HepG2 (cell line): Measurements from ENCODE around the gene SLC22A4. TPM values are rescaled to one million over a fixed set of nuclear protein-coding genes. Genes with fewer than 3 reads are reported as not detected.

Experiments
- CCAR2 ChIP-seq: fragments of 200-400 bp; formaldehyde crosslinking; optimal IDR thresholded peaks from 2 replicates; pipeline ENCODE3; 2018; ENCODE audit warnings: low read depth, mild to moderate bottlenecking, low read length, moderate library complexity
- CREM ChIP-seq, 2 experiments: sonication (generic) in 1 of 2; formaldehyde crosslinking in 1 of 2; IDR thresholded peaks; 2 replicates each; pipeline versions ENCODE4 v1.4.0 to v1.6.1; 2016 to 2020; ENCODE audit warnings: antibody characterized with exemption in 1 of 2, mild to moderate bottlenecking in 1 of 2, missing genetic modification reagents in 1 of 2
- DDIT3 ChIP-seq: sonication (generic); formaldehyde crosslinking; IDR thresholded peaks from 2 replicates; pipeline ENCODE4 v1.4.0; 2020; ENCODE audit warnings: mild to moderate bottlenecking, missing genetic modification reagents
- LRRFIP1 ChIP-seq: sonication (generic); formaldehyde crosslinking; conservative IDR thresholded peaks from 2 replicates; pipeline ENCODE4 v1.4.0; 2020; ENCODE audit warnings: missing genetic modification reagents
- NRL ChIP-seq: sonication (generic); formaldehyde crosslinking; IDR thresholded peaks from 2 replicates; pipeline ENCODE4 v1.5.0; 2020; ENCODE audit warnings: missing genetic modification reagents, mild to moderate bottlenecking, moderate library complexity, borderline replicate concordance
- PHF20 ChIP-seq: sonication (generic); formaldehyde crosslinking; IDR thresholded peaks from 2 replicates; pipeline ENCODE4 v1.5.0; 2020; ENCODE audit warnings: mild to moderate bottlenecking, missing genetic modification reagents
- PHF8 ChIP-seq: sonication (generic); formaldehyde crosslinking; IDR thresholded peaks from 2 replicates; pipeline ENCODE4 v1.5.0; 2020; ENCODE audit warnings: missing genetic modification reagents
- TAF15 ChIP-seq: fragments of 200-400 bp; formaldehyde crosslinking; IDR thresholded peaks from one replicate; pipeline ENCODE4 v1.6.1; 2018; ENCODE audit warnings: mild to moderate bottlenecking, low read depth, low read length; ENCODE audit not compliant: poor library complexity, severe bottlenecking
- THRA ChIP-seq: sonication (generic); formaldehyde crosslinking; IDR thresholded peaks from 2 replicates; pipeline ENCODE4 v1.4.0; 2020; ENCODE audit warnings: missing genetic modification reagents, borderline replicate concordance
- ZBTB2 ChIP-seq: sonication (generic); formaldehyde crosslinking; IDR thresholded peaks from 2 replicates; pipeline ENCODE4 v1.8.0; 2022; ENCODE audit warnings: low read depth, missing genetic modification reagents
- ZBTB20 ChIP-seq: sonication (generic); formaldehyde crosslinking; IDR thresholded peaks from 2 replicates; pipeline ENCODE4 v1.8.1; 2023; ENCODE audit warnings: missing genetic modification reagents, low read depth, mild to moderate bottlenecking, borderline replicate concordance
- ZBTB3 ChIP-seq: sonication (generic); formaldehyde crosslinking; IDR thresholded peaks from 2 replicates; pipeline ENCODE4 v1.4.0; 2020; ENCODE audit warnings: low read depth, mild to moderate bottlenecking, moderate library complexity, missing genetic modification reagents, borderline replicate concordance
- ZBTB7B ChIP-seq: sonication (generic); formaldehyde crosslinking; IDR thresholded peaks from 2 replicates; pipeline ENCODE4 v1.4.0; 2020; ENCODE audit warnings: missing genetic modification reagents
- ZFP36L2 ChIP-seq: sonication (generic); formaldehyde crosslinking; IDR thresholded peaks from 2 replicates; pipeline ENCODE4 v1.4.0; 2020; ENCODE audit warnings: missing genetic modification reagents
- ZNF331 ChIP-seq: sonication (generic); formaldehyde crosslinking; IDR thresholded peaks from 2 replicates; pipeline ENCODE4 v1.4.0; 2020; ENCODE audit warnings: missing genetic modification reagents
- ZNF343 ChIP-seq: sonication (generic); formaldehyde crosslinking; IDR thresholded peaks from 2 replicates; pipeline ENCODE4 v1.4.0; 2020; ENCODE audit warnings: mild to moderate bottlenecking, missing genetic modification reagents
- ZNF574 ChIP-seq: sonication (generic); formaldehyde crosslinking; IDR thresholded peaks from 2 replicates; pipeline ENCODE4 v1.4.0; 2020; ENCODE audit warnings: missing genetic modification reagents
- ZNF576 ChIP-seq: sonication (generic); formaldehyde crosslinking; IDR thresholded peaks from 2 replicates; pipeline ENCODE4 v1.4.0; 2020; ENCODE audit warnings: mild to moderate bottlenecking, missing genetic modification reagents
- ZNF670 ChIP-seq: sonication (generic); formaldehyde crosslinking; IDR thresholded peaks from 2 replicates; pipeline ENCODE4 v1.8.0; 2022; ENCODE audit warnings: mild to moderate bottlenecking, missing genetic modification reagents, borderline replicate concordance
- ZNF724P ChIP-seq: sonication (generic); formaldehyde crosslinking; IDR thresholded peaks from 2 replicates; pipeline ENCODE4 v1.8.0; 2022; ENCODE audit warnings: missing genetic modification reagents, borderline replicate concordance
- polyA plus RNA-seq, 8 experiments: library from polyadenylated mRNA; depleted of rRNA in 3 of 8; stranded (reverse) in 7 of 8; unstranded in 1 of 8; fragments of >200 nt; fragmentation: Illumina TruSeq in 4 of 8; extraction: Trizol in 4 of 8; gene quantifications; 2 replicates each; pipeline versions ENCODE4 v1.2.1 to v1.2.3, GENCODE V29; 2011 to 2016; ENCODE audit warnings: low read depth in 4 of 8, missing spikeins in 1 of 8, mixed read lengths in 1 of 8; ENCODE audit not compliant: insufficient read depth in 1 of 8
- total RNA-seq, 5 experiments: library from RNA; depleted of rRNA; stranded (reverse); fragments of >200 nt; fragmentation: Illumina TruSeq; extraction: Trizol; gene quantifications; 2 replicates each; pipeline ENCODE4 v1.2.3, GENCODE V29; 2016; ENCODE audit warnings: low read depth in 1 of 5

SLC22A4 gene
- total and polyA plus RNA-seq, 2 of the 13 experiments (the other 11 are each of a cell fraction or from before 2014, with no cell fraction given) = 0.33 to 0.62 TPM

GRCh38 chr5:132369474-132370180 lies 75.4 kb downstream of the SLC22A4 start, which contains the start of gene SLC22A5 (continued):
- TF ChIP-seq THRA (CRISPR knock-in tag) (no peak), ZBTB7B (CRISPR knock-in tag) (peak; percentile 62), LRRFIP1 (no peak), ZNF574 (CRISPR knock-in tag) (no peak; the same call in none of the 2 replicates), TAF15 (no peak), ZNF576 (peak; percentile 51; the same call in 1 of the 2 replicates), ZFP36L2 (no peak), ZBTB20 (CRISPR knock-in tag) (no peak), ZBTB3 (CRISPR knock-in tag) (no peak), NRL (CRISPR knock-in tag) (peak; percentile 65; the same call in 1 of the 2 replicates), ZNF343 (CRISPR knock-in tag) (no peak), ZNF724P (CRISPR knock-in tag) (no peak), ZNF670 (CRISPR knock-in tag) (peak; percentile 65; the same call in 1 of the 2 replicates), ZBTB2 (CRISPR knock-in tag) (0 out of 2 replicates have a peak, but pooled peaks have one; percentile 47), ZNF331 (peak; percentile 6; the same call in 1 of the 2 replicates), CREM (IDR thresholded peaks at IDR 0.05) (no peak), CREM (CRISPR knock-in tag; IDR thresholded peaks at IDR 0.05) (no peak), PHF8 (CRISPR knock-in tag) (peak; percentile 89), DDIT3 (CRISPR knock-in tag) (no peak), CCAR2 (no peak), PHF20 (peak; percentile 73)
